ENCODE data around the gene PAFAH2.

Gene PAFAH2

DNA sequence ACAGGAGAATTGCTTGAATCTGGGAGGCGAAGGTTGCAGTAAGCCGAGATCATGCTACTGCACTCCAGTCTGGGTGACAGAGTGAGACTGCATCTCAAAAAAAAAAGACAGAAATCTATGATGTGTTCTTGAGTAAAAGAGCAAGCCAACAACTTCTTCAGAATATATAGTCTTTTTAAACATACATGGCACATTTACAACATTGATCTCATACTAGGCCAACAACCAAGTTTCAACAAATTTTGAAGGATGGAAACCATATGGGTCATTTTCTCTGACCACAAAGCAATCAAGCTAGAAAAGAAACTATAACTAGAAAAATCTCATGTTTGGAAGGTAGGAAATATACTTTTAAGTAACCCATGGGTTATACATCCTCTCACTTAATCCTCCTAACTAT is 38.3 kb downstream of the PAFAH2 start:
- Histone ChIP-seq H3K4me1 (ENCODE audit: control insufficient read depth, insufficient read depth, low read length) (no peaks in the 10 kb centered on the region), H3K27ac (ENCODE audit: extremely low read depth, low read depth, low read length) (no peak overlapping the region), H3K36me3 (ENCODE audit: control insufficient read depth in 2 of 2, insufficient read depth in 1 of 2, low read length in 2 of 2) (peaks cover 3 to 50% of the 10 kb centered on the region in 2 experiments; a peak in 2 of 3 replicates), H3K4me3 (ENCODE audit: low read depth, low read length) (no peak overlapping the region), H3K9me3 (ENCODE audit: control insufficient read depth, insufficient read depth, low read depth, low read length) (no peaks in the 10 kb centered on the region)
- CTCF ChIA-PET, result interaction anchor here (0.6 to 2.1 kb wide), 4 partner anchors 64 to 77 kb away, joined by 4 to 9 read pairs (median 4); no protein-coding TSS in a partner anchor
- POLR2A ChIA-PET, result no interaction called here
- TF ChIP-seq, protein P1, sequence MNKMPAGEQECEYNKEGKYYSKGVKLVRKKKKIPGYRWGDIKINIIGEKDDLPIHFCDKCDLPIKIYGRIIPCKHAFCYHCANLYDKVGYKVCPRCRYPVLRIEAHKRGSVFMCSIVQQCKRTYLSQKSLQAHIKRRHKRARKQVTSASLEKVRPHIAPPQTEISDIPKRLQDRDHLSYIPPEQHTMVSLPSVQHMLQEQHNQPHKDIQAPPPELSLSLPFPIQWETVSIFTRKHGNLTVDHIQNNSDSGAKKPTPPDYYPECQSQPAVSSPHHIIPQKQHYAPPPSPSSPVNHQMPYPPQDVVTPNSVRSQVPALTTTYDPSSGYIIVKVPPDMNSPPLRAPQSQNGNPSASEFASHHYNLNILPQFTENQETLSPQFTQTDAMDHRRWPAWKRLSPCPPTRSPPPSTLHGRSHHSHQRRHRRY (tag by site-specific recombination; IDR thresholded peaks at IDR 0.05), result no peak
- TF ChIP-seq, protein P2, sequence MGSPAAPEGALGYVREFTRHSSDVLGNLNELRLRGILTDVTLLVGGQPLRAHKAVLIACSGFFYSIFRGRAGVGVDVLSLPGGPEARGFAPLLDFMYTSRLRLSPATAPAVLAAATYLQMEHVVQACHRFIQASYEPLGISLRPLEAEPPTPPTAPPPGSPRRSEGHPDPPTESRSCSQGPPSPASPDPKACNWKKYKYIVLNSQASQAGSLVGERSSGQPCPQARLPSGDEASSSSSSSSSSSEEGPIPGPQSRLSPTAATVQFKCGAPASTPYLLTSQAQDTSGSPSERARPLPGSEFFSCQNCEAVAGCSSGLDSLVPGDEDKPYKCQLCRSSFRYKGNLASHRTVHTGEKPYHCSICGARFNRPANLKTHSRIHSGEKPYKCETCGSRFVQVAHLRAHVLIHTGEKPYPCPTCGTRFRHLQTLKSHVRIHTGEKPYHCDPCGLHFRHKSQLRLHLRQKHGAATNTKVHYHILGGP (tag by site-specific recombination; IDR thresholded peaks at IDR 0.05), result no peak
- TF ChIP-seq MZF1 (tag by site-specific recombination; IDR thresholded peaks at IDR 0.05; ENCODE audit: borderline replicate concordance) (no peak), ZNF248 (tag by site-specific recombination; IDR thresholded peaks at IDR 0.05) (no peak), HOXD13 (CRISPR knock-in tag; IDR thresholded peaks at IDR 0.05; ENCODE audit: borderline replicate concordance) (no peak), ZNF596 (tag by site-specific recombination; IDR thresholded peaks at IDR 0.05) (no peak)

DNA sequence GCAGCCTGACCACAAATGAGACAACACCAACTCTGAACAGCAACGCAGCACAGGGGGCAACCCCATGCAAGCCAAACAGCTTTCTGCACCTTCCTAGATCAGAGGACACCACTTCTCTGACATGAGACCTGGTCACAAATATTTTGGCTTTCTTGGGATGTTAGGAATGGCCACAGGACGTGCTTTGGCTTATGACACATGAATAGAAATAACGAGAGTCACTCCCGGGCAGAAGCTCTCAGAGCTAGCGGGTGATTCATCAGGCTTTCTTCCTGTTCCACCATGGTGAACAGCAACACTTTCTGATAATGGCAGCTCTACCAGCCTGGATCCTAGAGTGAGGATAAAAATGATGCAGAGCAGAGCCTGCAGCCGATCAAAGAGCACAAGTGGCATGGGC is 39.4 kb downstream of the PAFAH2 start:
- Histone ChIP-seq H3K27ac (ENCODE audit: extremely low read depth, low read depth, low read length) (no peak overlapping the region), H3K9me3 (ENCODE audit: control insufficient read depth, insufficient read depth, low read depth, low read length) (no peaks in the 10 kb centered on the region), H3K36me3 (ENCODE audit: control insufficient read depth in 2 of 2, insufficient read depth in 1 of 2, low read length in 2 of 2) (peaks cover 3 to 45% of the 10 kb centered on the region in 2 experiments; a peak in 2 of 3 replicates), H3K4me3 (ENCODE audit: low read depth, low read length) (no peak overlapping the region), H3K4me1 (ENCODE audit: control insufficient read depth, insufficient read depth, low read length) (no peaks in the 10 kb centered on the region)
- CTCF ChIA-PET, result interaction anchor here (0.6 to 2.1 kb wide), 3 partner anchors 50 to 78 kb away, joined by 3 to 9 read pairs (median 4); no protein-coding TSS in a partner anchor
- POLR2A ChIA-PET, result no interaction called here
- TF ChIP-seq KLF16 (tag by site-specific recombination; IDR thresholded peaks at IDR 0.05), result no peak
- no peak for TF ChIP-seq REST (tag by site-specific recombination; IDR thresholded peaks at IDR 0.05)
- no peak for TF ChIP-seq ZSCAN5A (tag by site-specific recombination; IDR thresholded peaks at IDR 0.05)
- no peak for TF ChIP-seq ZNF223 (tag by site-specific recombination; IDR thresholded peaks at IDR 0.05)
- TF ChIP-seq ZNF324 (tag by site-specific recombination; IDR thresholded peaks at IDR 0.05), result no peak
- TF ChIP-seq ZNF792 (tag by site-specific recombination; IDR thresholded peaks at IDR 0.05), result no peak
- TF ChIP-seq ZNF48 (tag by site-specific recombination; IDR thresholded peaks at IDR 0.05), result no peak
- no peak for TF ChIP-seq ZNF423 (tag by site-specific recombination; IDR thresholded peaks at IDR 0.05)
- no peak for TF ChIP-seq HIC1 (tag by site-specific recombination; IDR thresholded peaks at IDR 0.05)
- no peak for TF ChIP-seq ZNF561 (tag by site-specific recombination; IDR thresholded peaks at IDR 0.05; ENCODE audit: borderline replicate concordance)
- TF ChIP-seq ZNF146 (tag by site-specific recombination; IDR thresholded peaks at IDR 0.05), result no peak
- TF ChIP-seq, protein P3, sequence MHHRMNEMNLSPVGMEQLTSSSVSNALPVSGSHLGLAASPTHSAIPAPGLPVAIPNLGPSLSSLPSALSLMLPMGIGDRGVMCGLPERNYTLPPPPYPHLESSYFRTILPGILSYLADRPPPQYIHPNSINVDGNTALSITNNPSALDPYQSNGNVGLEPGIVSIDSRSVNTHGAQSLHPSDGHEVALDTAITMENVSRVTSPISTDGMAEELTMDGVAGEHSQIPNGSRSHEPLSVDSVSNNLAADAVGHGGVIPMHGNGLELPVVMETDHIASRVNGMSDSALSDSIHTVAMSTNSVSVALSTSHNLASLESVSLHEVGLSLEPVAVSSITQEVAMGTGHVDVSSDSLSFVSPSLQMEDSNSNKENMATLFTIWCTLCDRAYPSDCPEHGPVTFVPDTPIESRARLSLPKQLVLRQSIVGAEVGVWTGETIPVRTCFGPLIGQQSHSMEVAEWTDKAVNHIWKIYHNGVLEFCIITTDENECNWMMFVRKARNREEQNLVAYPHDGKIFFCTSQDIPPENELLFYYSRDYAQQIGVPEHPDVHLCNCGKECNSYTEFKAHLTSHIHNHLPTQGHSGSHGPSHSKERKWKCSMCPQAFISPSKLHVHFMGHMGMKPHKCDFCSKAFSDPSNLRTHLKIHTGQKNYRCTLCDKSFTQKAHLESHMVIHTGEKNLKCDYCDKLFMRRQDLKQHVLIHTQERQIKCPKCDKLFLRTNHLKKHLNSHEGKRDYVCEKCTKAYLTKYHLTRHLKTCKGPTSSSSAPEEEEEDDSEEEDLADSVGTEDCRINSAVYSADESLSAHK (tag by site-specific recombination; IDR thresholded peaks at IDR 0.05), result no peak
- no peak for TF ChIP-seq ZNF785 (tag by site-specific recombination; IDR thresholded peaks at IDR 0.05)
- TF ChIP-seq, protein P4, sequence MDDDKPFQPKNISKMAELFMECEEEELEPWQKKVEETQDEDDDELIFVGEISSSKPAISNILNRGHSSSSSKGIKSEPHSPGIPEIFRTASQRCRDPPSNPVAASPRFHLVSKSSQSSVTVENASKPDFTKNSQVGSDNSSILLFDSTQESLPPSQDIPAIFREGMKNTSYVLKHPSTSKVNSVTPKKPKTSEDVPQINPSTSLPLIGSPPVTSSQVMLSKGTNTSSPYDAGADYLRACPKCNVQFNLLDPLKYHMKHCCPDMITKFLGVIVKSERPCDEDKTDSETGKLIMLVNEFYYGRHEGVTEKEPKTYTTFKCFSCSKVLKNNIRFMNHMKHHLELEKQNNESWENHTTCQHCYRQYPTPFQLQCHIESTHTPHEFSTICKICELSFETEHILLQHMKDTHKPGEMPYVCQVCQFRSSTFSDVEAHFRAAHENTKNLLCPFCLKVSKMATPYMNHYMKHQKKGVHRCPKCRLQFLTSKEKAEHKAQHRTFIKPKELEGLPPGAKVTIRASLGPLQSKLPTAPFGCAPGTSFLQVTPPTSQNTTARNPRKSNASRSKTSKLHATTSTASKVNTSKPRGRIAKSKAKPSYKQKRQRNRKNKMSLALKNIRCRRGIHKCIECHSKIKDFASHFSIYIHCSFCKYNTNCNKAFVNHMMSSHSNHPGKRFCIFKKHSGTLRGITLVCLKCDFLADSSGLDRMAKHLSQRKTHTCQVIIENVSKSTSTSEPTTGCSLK (tag by site-specific recombination; IDR thresholded peaks at IDR 0.05), result no peak
- no peak for TF ChIP-seq ZNF23 (tag by site-specific recombination; IDR thresholded peaks at IDR 0.05; ENCODE audit: borderline replicate concordance)
